ENCODE measurements around the gene GLYR1. TPM values are rescaled to one million over a fixed set of nuclear protein-coding genes. Genes with fewer than 3 reads are reported as not detected.
A peak's percentile ranks its signal among the peaks of the same experiment; 100 is the strongest.

GLYR1 gene
- polyA plus RNA-seq, 2 donors = 34.3 to 35.6 TPM

DNA sequence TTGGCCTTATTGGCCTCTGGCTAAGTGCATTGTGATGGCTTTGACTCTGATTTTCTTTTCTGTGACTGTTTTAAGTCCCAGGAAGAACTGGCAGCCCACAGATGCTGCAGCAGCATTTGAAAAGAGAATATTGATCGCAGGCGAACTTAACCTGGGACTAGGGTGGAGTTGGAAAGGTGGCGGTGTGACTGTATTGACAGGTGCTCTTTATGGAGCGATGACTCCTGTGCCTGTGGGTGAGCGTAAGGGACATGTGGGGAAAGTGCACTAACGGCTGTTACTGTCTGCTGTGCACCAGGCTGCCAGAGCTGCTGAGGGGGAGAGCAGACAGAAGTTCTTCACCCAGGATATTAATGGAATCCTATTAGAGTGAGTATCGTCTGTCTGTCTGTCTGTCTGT lies 21.4 kb upstream of the GLYR1 start:
- H3K4me1 ChIP-seq (ENCODE audit: control insufficient read depth in 2 of 2, insufficient read depth in 2 of 2, low read length in 1 of 2) = peaks cover 0 to 5% of the 10 kb centered on the region in 2 donors
- 81 to 93% methylated on average over 7 of the region's 7 CpGs for WGBS, 2 donors
- peaks cover 4 to 27% of the 10 kb centered on the region in 2 donors for H3K36me3 ChIP-seq (ENCODE audit: control insufficient read depth in 2 of 2, insufficient read depth in 2 of 2, low read length in 1 of 2)
- no peaks in the 10 kb centered on the region for H3K27me3 ChIP-seq (ENCODE audit: control insufficient read depth in 1 of 2, insufficient read depth in 2 of 2, low read length in 2 of 2)
- no peak overlapping the region for H3K27ac ChIP-seq (ENCODE audit: low read depth in 2 of 2, low read length in 1 of 2)
- no peak overlapping the region for H3K4me3 ChIP-seq (ENCODE audit: low read depth in 1 of 2, low read length in 2 of 2)
- H3K9me3 ChIP-seq (ENCODE audit: control insufficient read depth in 2 of 2, insufficient read depth in 1 of 2, low read depth in 1 of 2, low read length in 1 of 2) = no peaks in the 10 kb centered on the region

DNA sequence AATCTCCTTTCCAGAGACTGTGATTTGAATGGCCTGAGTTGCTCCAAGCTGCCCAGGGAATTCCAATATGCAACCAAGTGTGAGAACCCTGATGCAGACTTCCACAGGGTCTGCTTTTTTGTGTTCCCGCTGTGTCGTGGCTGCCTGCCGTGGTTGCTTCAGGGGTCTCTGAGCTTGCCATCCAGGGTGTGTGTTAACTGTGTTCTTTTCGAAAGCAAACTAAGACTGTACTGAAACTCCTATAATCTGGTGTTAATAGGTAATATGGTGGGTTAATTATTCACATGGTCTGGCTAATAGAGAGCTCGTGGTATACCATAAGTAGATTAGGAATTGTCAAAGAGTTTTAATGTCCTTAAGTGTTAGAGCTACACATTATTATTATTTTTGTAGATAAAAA lies 20.9 kb upstream of the GLYR1 start:
- Histone ChIP-seq H3K4me1 (ENCODE audit: control insufficient read depth in 2 of 2, insufficient read depth in 2 of 2, low read length in 1 of 2) (peaks cover 0 to 5% of the 10 kb centered on the region in 2 donors), H3K27ac (ENCODE audit: low read depth in 2 of 2, low read length in 1 of 2) (no peak overlapping the region), H3K36me3 (ENCODE audit: control insufficient read depth in 2 of 2, insufficient read depth in 2 of 2, low read length in 1 of 2) (peaks cover 0 to 22% of the 10 kb centered on the region in 2 donors), H3K27me3 (ENCODE audit: control insufficient read depth in 1 of 2, insufficient read depth in 2 of 2, low read length in 2 of 2) (no peaks in the 10 kb centered on the region), H3K4me3 (ENCODE audit: low read depth in 1 of 2, low read length in 2 of 2) (no peak overlapping the region), H3K9me3 (ENCODE audit: control insufficient read depth in 2 of 2, insufficient read depth in 1 of 2, low read depth in 1 of 2, low read length in 1 of 2) (no peaks in the 10 kb centered on the region)
- WGBS, 2 donors = 76 to 94% methylated on average over 5 of the region's 5 CpGs

DNA sequence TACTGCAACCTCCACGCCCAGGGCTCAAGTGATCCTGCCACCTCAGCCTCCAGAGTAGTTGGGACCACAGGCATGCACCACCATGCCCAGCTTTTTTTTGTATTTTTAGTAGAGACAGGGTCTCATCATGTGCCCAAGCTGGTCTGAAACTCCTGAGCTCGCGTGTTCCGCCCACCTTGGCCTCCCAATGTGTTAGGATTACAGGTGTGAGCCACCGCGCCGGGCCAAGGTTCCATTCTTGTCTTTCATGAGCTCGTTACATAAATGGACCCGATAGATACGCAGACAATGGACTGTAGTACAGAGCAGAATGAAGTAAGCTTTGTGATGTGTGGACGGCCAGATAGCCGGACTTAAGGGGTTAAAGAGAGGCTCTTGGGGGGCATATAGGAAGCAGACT lies 19.5 kb upstream of the GLYR1 start:
- H3K4me3 ChIP-seq (ENCODE audit: low read depth in 1 of 2, low read length in 2 of 2) = no peak overlapping the region
- no peaks in the 10 kb centered on the region for H3K9me3 ChIP-seq (ENCODE audit: control insufficient read depth in 2 of 2, insufficient read depth in 1 of 2, low read depth in 1 of 2, low read length in 1 of 2)
- H3K27ac ChIP-seq (ENCODE audit: low read depth in 2 of 2, low read length in 1 of 2) = no peak overlapping the region
- WGBS, 2 donors = 95 to 98% methylated on average over 12 of the region's 12 CpGs
- peaks cover 0 to 7% of the 10 kb centered on the region in 2 donors for H3K4me1 ChIP-seq (ENCODE audit: control insufficient read depth in 2 of 2, insufficient read depth in 2 of 2, low read length in 1 of 2)
- no peaks in the 10 kb centered on the region for H3K27me3 ChIP-seq (ENCODE audit: control insufficient read depth in 1 of 2, insufficient read depth in 2 of 2, low read length in 2 of 2)
- peaks cover 3 to 18% of the 10 kb centered on the region in 2 donors for H3K36me3 ChIP-seq (ENCODE audit: control insufficient read depth in 2 of 2, insufficient read depth in 2 of 2, low read length in 1 of 2)

DNA sequence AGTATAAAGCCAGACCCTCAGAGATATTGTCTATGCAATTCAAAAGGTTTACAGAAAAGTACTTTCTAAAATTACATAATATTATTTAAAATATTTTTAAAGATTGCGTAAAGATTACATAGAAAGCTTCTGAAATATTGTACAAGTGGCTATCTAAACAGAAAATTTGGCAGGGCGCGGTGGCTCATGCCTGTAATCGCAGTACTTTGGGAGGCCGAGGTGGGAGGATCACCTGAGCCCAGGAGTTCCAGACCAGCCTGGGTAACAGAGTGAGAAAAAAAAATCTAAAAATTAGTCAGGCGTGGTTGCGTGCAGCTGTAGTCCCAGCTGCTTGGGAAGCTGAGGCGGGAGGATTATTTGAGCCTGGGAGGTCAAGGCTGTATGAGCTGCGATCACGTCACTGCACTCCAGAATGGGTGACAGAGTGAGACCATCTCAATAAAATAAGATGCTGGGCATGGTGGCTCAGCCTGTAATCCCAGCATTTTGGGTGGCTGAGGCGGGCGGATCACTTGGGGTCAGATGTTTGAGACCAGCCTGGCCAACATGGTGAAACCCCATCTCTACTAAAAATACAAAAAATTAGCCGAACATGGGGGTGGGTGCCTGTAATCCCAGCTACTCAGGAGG lies 18.3 kb upstream of the GLYR1 start:
- H3K27me3 ChIP-seq (ENCODE audit: control insufficient read depth in 1 of 2, insufficient read depth in 2 of 2, low read length in 2 of 2) = no peaks in the 10 kb centered on the region
- peaks cover 12 to 16% of the 10 kb centered on the region in 2 donors for H3K36me3 ChIP-seq (ENCODE audit: control insufficient read depth in 2 of 2, insufficient read depth in 2 of 2, low read length in 1 of 2)
- H3K27ac ChIP-seq (ENCODE audit: low read depth in 2 of 2, low read length in 1 of 2) = no peak overlapping the region
- no peak overlapping the region for H3K4me3 ChIP-seq (ENCODE audit: low read depth in 1 of 2, low read length in 2 of 2)
- peaks cover 0 to 7% of the 10 kb centered on the region in 2 donors for H3K4me1 ChIP-seq (ENCODE audit: control insufficient read depth in 2 of 2, insufficient read depth in 2 of 2, low read length in 1 of 2)
- WGBS, 2 donors = 96 to 97% methylated on average over 13 of the region's 13 CpGs
- H3K9me3 ChIP-seq (ENCODE audit: control insufficient read depth in 2 of 2, insufficient read depth in 1 of 2, low read depth in 1 of 2, low read length in 1 of 2) = no peaks in the 10 kb centered on the region

DNA sequence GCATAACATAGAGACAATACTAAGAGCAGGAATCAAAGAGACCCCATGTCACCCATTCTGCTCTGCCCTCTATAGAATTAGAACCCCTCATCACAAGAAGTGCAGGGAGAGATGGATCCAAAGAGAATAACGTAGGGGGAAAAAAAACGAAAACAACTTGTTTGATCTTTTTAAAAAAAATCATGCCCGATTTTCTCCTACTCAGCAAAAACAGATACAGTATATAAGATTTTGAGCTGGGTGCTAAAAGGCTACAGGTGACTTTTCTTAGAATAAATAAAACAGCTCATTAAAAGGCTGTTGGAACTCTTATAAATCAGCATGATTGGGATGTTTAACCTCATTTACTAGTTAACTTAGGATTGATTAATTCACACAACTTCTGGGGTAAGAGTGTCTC lies 17.6 kb upstream of the GLYR1 start:
- Histone ChIP-seq H3K4me1 (ENCODE audit: control insufficient read depth in 2 of 2, insufficient read depth in 2 of 2, low read length in 1 of 2) (peaks cover 0 to 2% of the 10 kb centered on the region in 2 donors), H3K9me3 (ENCODE audit: control insufficient read depth in 2 of 2, insufficient read depth in 1 of 2, low read depth in 1 of 2, low read length in 1 of 2) (no peaks in the 10 kb centered on the region), H3K27ac (ENCODE audit: low read depth in 2 of 2, low read length in 1 of 2) (no peak overlapping the region), H3K27me3 (ENCODE audit: control insufficient read depth in 1 of 2, insufficient read depth in 2 of 2, low read length in 2 of 2) (no peaks in the 10 kb centered on the region), H3K36me3 (ENCODE audit: control insufficient read depth in 2 of 2, insufficient read depth in 2 of 2, low read length in 1 of 2) (peaks cover 18 to 20% of the 10 kb centered on the region in 2 donors), H3K4me3 (ENCODE audit: low read depth in 1 of 2, low read length in 2 of 2) (no peak overlapping the region)
- 83% methylated on average over 3 of the region's 3 CpGs for WGBS, 2 donors

DNA sequence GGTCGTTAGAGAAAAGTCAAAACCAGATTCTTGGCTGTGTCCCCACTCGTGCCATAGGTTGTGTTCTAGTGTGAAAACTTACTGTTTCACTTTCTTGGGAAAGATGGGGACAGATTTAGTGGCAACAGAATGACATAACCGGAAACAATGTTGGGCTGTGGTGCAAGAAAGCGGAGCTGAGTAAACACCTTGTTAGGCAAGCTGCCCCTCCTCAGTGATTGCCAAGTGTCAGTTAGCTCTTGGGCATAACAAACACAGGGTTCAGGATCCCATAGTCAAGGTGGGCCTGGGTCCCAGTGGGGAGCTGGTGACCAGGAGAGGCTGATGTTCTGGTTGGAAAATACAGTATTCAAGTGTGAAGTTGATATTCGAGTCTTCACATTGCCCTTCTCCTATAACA lies 15.6 kb upstream of the GLYR1 start:
- Histone ChIP-seq H3K4me1 (ENCODE audit: control insufficient read depth in 2 of 2, insufficient read depth in 2 of 2, low read length in 1 of 2) (peaks cover 0 to 2% of the 10 kb centered on the region in 2 donors), H3K36me3 (ENCODE audit: control insufficient read depth in 2 of 2, insufficient read depth in 2 of 2, low read length in 1 of 2) (peaks cover 24 to 25% of the 10 kb centered on the region in 2 donors), H3K27ac (ENCODE audit: low read depth in 2 of 2, low read length in 1 of 2) (no peak overlapping the region), H3K27me3 (ENCODE audit: control insufficient read depth in 1 of 2, insufficient read depth in 2 of 2, low read length in 2 of 2) (no peaks in the 10 kb centered on the region), H3K4me3 (ENCODE audit: low read depth in 1 of 2, low read length in 2 of 2) (no peak overlapping the region), H3K9me3 (ENCODE audit: control insufficient read depth in 2 of 2, insufficient read depth in 1 of 2, low read depth in 1 of 2, low read length in 1 of 2) (no peaks in the 10 kb centered on the region)
- 66 to 73% methylated on average over 5 of the region's 5 CpGs for WGBS, 2 donors

DNA sequence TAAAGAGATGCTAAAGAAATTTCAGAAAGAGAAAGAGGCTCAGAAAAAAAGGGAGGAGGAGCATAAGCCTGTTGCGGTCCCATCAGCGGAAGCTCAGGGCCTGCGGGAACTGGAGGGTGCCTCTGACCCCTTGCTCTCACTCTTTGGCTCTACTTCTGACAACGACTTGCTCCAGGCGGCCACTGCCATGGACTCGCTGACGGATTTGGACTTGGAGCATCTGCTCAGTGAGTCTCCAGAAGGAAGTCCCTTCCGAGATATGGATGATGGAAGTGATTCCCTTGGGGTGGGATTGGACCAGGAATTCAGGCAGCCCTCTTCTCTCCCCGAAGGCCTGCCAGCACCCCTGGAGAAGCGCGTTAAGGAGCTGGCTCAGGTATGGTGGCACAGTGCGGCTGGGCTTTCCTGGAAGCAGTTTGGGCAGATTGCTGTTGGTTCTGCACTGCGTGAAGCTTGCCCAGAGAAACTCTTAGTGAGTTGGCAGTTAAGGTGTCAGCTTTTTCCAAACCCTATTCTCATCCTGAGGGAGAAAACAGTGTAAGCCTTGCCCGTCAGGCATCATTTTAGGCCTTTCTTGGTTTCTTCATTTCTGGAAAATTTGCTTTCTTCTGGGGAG lies 13.7 kb upstream of the GLYR1 start:
- Histone ChIP-seq H3K27ac (ENCODE audit: low read depth in 2 of 2, low read length in 1 of 2) (no peak overlapping the region), H3K4me3 (ENCODE audit: low read depth in 1 of 2, low read length in 2 of 2) (no peak overlapping the region), H3K36me3 (ENCODE audit: control insufficient read depth in 2 of 2, insufficient read depth in 2 of 2, low read length in 1 of 2) (peaks cover 24 to 25% of the 10 kb centered on the region in 2 donors), H3K9me3 (ENCODE audit: control insufficient read depth in 2 of 2, insufficient read depth in 1 of 2, low read depth in 1 of 2, low read length in 1 of 2) (no peaks in the 10 kb centered on the region), H3K27me3 (ENCODE audit: control insufficient read depth in 1 of 2, insufficient read depth in 2 of 2, low read length in 2 of 2) (no peaks in the 10 kb centered on the region), H3K4me1 (ENCODE audit: control insufficient read depth in 2 of 2, insufficient read depth in 2 of 2, low read length in 1 of 2) (peaks cover 0 to 2% of the 10 kb centered on the region in 2 donors)
- 91 to 93% methylated on average over 14 of the region's 14 CpGs for WGBS, 2 donors

DNA sequence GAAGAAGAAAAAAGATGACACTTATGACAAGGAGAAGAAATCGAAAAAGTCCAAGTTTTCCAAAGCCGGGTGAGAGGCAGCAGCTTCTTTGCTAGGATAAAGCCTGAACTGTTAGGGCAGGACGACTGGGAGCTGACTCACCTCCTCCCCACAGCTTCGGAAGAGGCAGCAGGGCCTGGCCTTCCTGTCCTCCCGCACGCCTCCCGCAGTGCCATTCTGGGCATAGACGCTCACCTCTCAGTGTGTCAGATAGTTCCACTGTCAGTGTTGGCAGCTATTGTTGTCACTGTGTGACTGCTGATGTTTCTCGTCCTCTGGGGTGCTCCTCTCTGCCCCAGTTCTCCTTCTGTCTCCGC lies 12.8 kb upstream of the GLYR1 start:
- H3K4me3 ChIP-seq (ENCODE audit: low read depth in 1 of 2, low read length in 2 of 2) = no peak overlapping the region

DNA sequence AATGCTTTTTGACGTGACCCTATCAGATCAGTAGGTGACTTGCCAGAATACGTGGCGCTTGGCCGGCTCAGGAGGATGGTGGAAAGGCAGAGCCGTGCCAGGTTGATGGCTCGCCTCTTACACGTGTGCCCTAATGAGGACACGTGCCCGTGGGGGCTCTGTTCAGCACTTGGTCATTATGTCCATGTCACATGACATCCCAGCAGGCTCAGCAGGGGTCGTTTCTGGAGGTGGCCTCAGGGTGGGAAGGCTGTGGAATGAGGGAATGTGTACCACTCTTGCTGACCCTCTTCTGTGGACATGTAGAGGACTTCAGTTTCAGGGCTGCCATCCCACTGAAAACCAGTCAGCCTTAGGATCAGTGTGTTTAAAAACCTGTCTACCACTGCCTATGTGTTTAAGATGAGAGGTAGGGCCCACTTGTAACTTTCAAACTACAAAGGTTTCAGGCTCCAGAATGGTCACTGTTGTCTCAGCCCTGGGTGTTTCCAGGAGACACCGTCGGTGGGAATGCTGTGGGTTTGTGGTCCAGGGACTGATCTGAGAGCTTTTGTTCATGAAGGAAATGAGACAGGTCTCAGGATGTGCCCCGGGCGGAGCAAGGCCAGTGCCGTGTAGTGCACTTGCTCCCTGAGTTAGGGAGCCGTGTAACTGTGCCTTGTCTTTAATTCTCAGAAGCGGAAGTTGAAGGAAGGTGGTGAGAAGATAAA lies 12.3 kb upstream of the GLYR1 start:
- peaks cover 0 to 2% of the 10 kb centered on the region in 2 donors for H3K4me1 ChIP-seq (ENCODE audit: control insufficient read depth in 2 of 2, insufficient read depth in 2 of 2, low read length in 1 of 2)
- WGBS, 2 donors = 81 to 83% methylated on average over 17 of the region's 17 CpGs
- peaks cover 24 to 27% of the 10 kb centered on the region in 2 donors for H3K36me3 ChIP-seq (ENCODE audit: control insufficient read depth in 2 of 2, insufficient read depth in 2 of 2, low read length in 1 of 2)
- H3K4me3 ChIP-seq (ENCODE audit: low read depth in 1 of 2, low read length in 2 of 2) = no peak overlapping the region
- H3K9me3 ChIP-seq (ENCODE audit: control insufficient read depth in 2 of 2, insufficient read depth in 1 of 2, low read depth in 1 of 2, low read length in 1 of 2) = no peaks in the 10 kb centered on the region
- H3K27ac ChIP-seq (ENCODE audit: low read depth in 2 of 2, low read length in 1 of 2) = peak overlapping the region in 1 of 2 donors; percentile 38
- no peaks in the 10 kb centered on the region for H3K27me3 ChIP-seq (ENCODE audit: control insufficient read depth in 1 of 2, insufficient read depth in 2 of 2, low read length in 2 of 2)

More for the DNA sequence above, 12.8 kb upstream of the GLYR1 start:
- Histone ChIP-seq H3K27me3 (ENCODE audit: control insufficient read depth in 1 of 2, insufficient read depth in 2 of 2, low read length in 2 of 2) (no peaks in the 10 kb centered on the region), H3K27ac (ENCODE audit: low read depth in 2 of 2, low read length in 1 of 2) (no peak overlapping the region), H3K4me1 (ENCODE audit: control insufficient read depth in 2 of 2, insufficient read depth in 2 of 2, low read length in 1 of 2) (peaks cover 0 to 2% of the 10 kb centered on the region in 2 donors), H3K36me3 (ENCODE audit: control insufficient read depth in 2 of 2, insufficient read depth in 2 of 2, low read length in 1 of 2) (peaks cover 24 to 27% of the 10 kb centered on the region in 2 donors), H3K9me3 (ENCODE audit: control insufficient read depth in 2 of 2, insufficient read depth in 1 of 2, low read depth in 1 of 2, low read length in 1 of 2) (no peaks in the 10 kb centered on the region)
- 85 to 86% methylated on average over 10 of the region's 10 CpGs for WGBS, 2 donors
